ENCODE data around the gene ZNF516.

The ZNF516 gene

DNA sequence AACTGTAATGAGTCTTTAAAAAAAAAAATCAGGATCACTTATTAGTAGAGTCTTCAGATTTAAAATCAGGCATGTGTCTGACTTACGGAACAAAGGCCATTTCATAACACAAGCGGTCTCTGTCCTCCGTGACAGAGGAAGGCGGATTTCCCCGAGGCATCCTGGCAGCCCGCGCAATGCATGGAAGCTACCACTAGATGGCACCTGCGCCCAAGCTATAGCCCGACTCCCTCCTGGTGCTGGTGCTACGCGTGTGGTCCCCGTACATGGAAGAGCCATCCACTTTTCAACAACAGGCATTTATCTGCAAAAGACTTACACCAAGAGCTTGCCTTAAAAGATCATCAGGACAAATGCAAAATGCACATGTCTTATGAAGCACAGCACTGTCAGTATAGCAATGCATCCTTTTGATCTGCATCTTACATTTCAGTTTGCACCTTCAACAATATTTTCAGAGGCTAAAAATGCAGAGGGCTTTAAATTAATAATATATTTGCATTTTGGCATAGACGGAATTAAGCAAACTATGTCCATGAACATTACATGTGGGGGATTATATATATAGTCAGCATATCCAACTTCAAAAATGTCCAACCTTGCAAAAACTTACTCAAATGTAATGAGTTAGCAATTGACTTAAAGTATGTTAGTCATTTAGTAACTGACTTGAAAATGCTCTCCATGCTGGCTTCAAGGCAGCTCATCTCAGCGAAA is 96.0 kb downstream of the ZNF516 start:
- peak; percentile 87 for DNase-seq (ENCODE audit: low spot score)

DNA sequence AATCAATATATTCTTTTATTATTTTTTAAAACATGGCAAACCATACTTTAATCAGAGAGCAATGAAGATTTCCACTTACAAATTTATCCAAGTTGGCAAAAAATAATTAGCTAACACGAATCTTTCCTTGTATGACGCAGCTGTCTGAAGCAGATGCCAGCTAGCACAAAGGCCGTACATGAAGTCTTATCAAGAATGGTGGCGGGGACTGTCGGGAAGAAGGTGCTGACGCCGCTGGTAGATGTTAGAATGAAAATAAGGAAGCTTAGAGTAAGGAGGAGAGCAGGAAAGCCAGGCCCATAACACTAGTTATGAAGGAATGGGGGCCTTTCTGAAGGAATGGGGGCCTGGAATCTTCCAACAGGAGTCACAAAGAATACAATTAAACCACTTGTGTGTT is 96.7 kb downstream of the ZNF516 start:
- no peak for DNase-seq (ENCODE audit: low spot score)

DNA sequence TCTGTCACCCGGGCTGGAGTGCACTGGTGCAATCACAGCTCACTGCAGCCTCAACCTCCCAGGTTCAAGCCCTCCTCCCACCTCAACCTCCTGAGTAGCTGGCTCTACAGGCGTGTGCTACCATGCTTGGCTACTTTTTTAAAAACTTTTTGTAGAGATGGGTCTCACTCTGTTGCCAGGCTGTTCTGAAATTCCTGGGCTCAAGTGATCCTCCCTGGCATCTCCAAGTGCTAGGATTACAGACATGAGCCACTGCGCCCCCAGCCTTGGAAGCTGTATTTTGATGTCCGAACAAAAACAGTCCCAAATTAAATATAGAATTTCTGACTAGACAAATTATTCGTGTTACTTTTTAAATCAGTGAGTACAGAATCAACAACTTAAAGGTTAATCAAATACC is 97.4 kb downstream of the ZNF516 start:
- no peak for DNase-seq (ENCODE audit: low spot score)

DNA sequence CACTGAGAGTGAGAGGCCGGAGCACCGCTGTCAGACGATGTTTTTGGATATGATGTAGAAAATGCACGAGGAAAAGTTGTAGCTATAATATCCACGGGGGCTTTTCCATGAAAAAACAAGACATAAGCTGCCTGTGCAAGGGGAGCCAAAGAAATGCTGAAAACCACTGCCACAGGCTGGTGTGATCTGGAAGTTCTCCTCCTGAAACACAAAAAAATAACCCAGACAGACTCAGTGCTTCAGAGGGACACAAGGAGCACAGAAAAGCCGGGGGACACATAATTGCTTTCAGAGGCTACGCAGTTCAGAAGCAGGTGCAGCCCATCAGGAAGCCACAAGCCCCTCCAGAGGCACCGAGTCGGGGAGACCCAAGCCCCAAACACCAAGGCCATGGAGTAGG is 98.2 kb downstream of the ZNF516 start:
- DNase-seq (ENCODE audit: low spot score): no peak

DNA sequence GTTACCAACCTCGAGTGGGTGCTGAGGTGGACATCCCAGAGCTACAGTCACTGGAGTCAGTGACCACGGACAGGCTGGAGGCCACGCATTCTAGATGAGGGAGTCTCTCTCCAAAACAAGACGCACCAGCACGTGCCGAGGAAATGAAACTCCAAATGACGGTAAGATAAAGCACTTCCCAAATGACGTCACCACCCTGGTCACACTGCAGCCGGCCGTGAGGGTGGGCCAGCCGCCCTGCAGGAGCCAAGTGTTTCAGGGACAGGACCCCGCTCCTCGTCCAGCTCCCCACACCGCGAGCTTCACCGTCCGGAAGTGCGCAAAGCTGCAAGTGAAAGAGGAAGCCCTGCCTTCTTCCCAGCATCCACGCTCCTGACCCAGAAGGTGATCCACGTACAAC is 99.4 kb downstream of the ZNF516 start:
- no peak for DNase-seq (ENCODE audit: low spot score)

DNA sequence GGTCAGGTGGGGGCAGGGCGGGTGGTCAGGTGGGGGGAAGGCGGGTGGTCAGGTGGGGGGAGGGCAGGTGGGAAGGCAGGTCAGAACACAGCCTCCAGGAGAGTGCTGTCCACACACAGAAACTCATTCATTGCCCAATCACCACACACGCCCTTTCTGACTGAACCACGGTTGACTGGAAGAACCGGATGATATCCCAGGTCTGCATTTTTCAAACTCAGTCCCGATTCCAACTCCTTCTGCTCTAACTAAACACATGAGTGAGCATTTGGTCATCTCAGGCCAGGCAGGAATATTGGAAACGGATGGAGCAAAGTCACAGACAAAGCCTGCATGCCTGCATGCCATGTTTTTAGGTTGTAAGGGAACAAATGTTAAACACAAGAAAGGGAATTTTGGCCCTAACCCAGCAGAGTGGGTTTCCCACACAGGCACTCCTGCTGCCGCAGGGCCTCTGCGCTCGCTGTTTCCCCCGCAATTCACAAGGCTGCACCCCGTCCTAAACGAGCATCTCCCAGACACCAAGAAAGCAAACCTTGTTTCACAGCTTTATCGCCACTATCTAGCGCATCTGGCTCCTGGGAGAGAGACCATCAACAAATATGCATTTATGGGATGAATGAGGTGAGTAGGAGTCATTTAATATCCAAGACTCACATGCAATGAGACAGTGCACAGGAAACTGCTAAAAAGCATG is 100.1 kb downstream of the ZNF516 start:
- DNase-seq (ENCODE audit: low spot score): no peak

DNA sequence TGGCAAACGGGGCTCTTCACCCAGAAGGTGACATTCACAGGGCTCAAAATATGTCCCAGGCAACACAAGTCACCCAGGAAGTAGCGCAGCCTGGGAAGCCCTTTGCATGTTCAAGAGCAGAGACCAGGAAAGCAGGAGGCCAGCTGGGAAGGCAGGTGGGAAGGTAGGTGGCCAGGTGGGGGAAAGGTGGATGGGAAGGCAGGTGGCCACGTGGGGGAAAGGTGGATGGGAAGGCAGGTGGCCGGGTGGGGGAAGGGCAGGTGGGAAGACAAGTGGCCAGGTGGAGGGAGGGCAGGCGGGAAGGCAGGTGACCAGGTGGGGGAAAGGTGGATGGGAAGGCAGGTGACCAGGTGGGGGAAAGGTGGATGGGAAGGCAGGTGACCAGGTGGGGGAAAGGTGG is 102.7 kb downstream of the ZNF516 start:
- no peak for DNase-seq (ENCODE audit: low spot score)

DNA sequence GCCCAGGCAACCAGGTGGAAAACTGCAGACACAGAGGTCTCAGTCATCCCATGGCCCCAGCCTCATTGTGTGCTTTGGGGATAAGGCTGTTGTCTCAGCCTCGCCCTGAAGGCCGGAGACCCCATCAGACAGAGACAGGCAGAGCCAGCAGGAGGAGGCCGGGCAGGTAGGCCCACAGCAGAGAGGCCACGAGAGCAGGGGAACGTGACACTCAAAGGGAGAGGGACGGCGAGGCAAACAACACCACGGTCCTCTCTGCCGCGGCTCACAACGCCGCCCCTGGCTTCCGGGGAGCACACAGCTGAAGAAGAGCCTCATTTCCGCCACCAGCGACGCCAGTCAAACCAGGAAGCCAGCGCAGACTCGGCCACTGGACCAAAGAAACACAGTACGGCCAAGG is 103.3 kb downstream of the ZNF516 start:
- no peak for DNase-seq (ENCODE audit: low spot score)

DNA sequence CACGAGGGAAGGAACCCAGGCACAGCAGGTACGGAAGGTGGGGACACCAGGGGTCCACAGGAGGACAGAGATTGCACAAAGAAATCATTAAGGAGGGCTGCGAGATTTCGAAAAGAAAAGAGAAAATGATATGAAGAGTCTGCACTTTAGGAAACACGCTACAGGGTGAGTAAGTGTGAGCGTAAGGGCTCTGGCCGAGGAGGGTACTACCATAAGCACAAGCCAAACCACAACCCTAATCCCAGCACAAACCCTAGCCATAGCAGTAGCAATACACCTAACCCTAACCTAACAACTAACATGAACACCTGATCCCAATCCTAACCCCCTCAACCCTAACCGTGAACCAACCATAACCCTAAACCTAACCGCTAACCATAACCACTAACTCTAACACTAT is 104.0 kb downstream of the ZNF516 start:
- DNase-seq (ENCODE audit: low spot score): no peak

DNA sequence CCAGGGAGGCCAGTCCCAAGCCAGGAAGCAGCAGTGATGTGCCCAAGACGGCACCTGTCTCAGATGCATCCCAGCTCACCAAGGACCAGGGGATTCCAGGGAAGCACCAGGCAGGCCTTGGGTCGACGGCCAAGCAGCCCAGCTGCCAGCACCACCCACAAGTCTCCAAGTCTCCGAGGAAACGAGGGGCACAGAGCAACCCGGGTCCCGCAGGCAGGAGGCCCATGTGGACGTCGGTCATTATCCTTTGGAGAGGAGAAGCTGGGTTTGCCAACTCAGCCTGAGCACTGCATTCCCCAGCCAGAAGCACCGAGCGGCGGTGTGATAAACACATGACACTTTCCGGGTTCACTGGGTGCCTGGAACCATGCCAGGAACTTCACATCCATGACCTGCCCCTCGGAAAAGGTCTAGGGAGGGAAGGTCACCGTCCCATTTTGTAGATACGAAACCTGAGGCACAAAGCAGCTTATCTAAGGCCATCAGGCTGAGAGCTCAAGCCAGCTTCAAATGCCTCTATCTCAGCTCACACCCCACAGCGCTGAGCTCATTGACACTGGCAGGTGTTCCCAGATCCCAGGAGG is 104.5 kb downstream of the ZNF516 start:
- no peak for DNase-seq (ENCODE audit: low spot score)

DNA sequence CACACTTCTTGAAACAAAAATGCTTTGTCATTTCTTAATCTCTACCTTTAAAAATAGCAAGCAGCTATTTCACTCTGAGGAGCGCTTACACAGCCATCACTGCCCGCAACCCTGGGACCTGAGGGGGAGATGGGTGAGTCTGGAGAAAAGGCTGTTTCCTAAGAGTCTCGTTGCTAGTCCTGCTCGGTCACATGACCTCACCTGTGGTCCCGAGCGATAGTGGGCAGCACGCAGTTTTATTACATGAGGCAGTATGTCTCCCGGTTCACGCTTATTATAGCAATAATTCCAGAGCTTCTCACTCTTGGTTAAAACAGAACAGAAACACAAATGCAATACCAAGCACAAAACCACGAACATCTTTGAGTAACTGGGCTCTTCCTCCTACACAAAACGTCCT is 105.3 kb downstream of the ZNF516 start:
- no peak for DNase-seq (ENCODE audit: low spot score)

DNA sequence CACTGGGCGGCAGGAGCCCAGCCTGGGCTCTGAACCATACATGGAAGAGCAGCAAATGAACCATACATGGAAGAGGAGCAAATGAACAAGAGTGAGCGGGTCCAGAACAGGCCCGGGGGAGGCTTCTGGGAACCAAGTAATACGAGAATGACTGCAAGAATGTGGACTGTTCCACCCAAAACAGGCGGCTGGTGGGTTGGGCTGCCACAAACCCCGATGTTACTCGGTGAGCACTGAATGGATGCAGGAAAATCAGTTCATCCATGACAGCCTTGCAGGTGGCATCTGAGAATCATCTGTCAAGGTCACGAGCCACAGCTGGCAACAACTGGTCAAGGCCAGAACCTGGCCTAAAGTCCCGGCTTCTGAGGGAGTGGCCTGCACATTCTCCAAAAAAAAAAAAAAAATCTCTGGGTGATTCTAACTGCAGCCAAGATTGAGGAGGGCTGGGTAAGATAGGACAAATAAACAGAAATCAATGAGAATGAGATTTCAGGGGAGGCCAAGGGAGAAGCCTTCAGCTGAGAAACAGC is 106.1 kb downstream of the ZNF516 start:
- DNase-seq (ENCODE audit: low spot score): no peak

DNA sequence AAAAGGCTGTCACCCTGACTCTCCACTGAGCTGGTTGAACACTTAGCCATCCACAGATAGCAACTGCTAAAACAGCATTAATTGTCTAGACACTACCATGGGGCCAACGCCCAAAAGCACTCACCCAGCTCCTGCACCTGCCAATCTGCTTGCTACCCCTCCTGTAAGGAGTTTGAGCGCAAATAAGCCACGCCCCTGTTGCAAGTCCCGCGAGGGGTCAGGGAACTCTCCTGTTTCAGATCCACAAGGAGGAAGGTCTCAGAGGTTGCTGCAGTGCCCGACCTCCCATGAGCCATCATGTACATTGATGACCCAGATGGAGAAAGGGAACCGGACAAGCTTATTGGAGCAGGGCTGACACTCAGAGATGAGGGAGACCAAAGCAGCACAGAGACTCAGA is 106.8 kb downstream of the ZNF516 start:
- no peak for DNase-seq (ENCODE audit: low spot score)

DNA sequence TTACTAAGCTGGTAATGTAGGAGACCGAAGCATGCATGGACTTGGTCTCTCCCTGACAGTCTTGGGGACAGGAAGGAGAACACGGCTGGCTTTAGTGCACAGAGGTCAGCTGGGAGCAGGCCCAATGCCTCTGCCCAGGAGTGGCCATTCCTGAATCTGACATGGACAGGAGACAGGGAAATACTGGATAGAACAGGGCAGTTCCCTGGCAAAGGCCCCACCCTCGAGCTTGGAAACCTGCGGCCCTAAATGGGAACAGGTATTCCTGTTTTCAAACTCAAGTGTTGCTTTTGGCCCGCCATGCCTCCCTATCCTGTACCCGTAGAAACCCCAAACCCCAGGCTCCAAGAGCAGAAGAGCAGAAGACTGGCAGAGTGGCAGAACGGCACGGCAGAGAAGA is 107.4 kb downstream of the ZNF516 start:
- DNase-seq (ENCODE audit: low spot score): no peak

DNA sequence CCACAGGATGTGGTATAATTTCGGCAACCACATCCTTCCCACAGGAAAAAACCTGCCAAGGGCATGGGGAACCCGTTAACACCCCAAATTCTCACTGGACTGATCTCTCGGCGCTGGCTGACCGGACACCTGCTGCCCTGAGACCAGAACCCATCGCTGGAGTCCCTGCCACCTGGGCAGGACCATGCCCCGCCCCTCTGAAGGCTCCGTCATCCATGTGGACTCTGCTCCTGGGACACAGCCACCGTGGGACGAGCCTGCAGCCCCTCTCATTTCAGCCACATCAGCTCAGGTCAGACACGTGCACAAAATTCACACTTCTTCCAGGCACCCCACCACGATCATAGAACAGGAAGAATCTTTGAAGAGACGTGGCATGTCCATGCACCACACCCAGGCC is 108.2 kb downstream of the ZNF516 start:
- no peak for DNase-seq (ENCODE audit: low spot score)

DNA sequence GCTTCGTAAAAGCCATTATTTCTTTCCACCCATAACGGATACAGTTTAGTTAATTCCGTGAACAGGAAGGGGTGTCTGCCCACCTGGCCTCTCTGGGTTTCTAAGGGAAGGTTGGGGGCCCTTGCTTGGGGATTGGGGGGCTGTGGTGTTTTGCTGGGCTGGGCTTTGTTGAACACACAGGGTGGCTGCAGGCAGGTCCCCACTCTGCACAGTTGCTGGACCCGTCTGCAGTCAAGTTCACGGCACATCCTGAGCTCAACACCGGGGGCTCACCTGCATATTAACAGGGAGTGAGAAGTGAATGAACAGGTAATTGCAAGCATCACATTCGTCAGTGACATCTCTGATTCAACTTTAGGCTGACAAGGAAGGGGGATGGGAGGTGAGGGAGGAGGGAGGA is 109.0 kb downstream of the ZNF516 start:
- no peak for DNase-seq (ENCODE audit: low spot score)

DNA sequence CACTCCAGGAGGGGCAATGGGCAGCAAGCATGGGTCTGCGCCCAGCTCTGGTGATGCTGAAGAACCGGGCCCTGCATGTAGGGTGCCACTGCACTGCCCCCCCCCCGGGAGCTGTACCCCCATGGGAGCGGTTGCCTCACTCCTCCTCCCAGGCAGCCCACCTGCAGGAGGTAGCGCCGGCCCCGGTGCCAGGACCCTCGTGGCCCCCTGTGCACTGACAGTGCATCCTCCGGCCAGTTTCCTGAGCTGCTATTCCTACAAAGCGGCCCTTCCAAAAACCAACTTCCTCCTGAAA is 109.4 kb downstream of the ZNF516 start:
- no peak for DNase-seq (ENCODE audit: low spot score)

DNA sequence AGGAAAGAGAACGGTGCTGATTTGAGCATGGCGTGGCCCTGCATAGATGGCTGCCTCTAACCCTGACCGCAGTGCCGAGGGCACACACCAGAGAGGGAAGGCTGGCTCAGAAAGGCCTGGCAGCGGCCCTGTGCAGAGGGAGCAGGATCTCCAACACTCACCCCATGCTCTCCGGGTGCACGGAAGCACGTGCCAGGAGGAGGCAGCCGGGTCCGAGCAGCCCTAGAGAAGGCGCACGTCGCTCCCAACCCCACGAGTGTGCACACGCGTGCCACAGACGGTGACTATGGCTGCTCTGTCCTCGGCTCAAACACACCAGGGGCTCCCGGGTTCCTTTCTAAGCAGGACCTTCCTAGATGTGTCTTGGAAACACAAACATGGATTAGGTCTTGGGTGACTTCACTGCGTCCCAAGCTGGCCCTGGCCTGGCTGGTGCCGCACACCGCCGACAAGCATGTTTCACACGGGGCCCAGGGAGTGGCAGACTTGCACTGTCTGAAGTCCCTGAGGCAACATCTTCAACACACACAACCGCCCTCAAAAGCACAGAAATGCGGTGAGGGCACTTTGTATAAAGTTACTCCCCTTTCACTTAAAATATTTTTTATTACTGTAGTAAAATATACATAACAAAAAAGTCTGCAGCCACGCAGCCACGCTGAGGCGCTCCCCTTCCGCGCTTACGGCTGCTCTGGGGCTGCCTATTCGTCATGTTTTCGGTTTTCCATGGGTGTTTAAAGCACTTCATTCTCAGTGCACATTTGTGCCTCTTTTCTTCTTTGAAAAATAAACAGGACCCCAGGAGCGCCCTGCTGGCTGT is 110.0 kb downstream of the ZNF516 start:
- DNase-seq (ENCODE audit: low spot score): no peak

DNA sequence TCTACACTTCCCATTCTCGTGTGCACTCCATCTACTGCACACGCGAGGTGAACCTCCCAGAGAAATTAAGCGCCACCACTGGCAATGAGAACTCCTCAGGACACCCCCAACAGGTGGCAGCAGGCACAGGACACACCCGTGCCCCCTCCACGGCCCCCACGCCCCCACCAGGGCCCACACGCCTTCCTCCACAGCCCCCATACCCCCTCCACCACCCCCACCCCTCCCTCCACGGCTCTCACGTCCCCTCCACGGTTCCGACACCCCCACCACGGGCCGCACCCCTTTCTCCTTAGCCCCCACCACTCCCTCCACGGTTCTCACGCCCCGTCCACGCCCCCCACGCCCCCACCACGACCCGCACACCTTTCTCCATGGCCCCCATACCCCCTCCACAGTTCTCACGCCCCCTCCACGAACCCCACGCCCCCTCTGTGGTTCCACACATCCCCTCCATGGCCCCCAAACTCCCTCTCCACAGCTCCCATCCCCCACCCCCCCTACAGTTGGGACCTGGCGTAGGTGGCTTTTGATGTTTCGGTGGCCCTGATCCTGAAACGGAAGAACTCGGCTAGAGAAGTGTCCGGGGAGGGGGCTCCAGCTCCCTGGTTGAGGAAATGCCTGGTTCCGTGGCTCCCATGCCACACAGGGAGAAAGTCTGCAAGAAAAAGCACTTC is 110.8 kb downstream of the ZNF516 start:
- no peak for DNase-seq (ENCODE audit: low spot score)

DNA sequence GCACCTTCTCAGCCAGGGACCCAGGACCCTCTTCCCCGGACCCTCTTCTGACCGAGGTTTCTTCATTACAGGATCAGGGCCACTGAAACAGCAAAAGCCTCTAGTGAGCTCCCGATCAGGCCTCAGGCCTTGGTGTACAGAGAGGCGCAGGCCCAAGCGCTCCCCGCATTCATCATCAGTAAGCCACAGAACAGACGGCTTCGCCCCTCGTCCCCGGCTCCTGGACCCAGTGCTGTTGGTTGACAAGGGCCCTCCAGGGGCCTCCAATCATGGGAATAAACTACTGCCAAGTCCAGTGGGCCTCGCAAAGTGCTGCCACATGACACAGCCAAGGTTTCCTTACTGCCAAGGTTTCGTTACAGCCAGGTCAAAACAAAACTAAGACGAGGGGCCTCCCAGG is 111.4 kb downstream of the ZNF516 start:
- DNase-seq (ENCODE audit: low spot score): no peak

DNA sequence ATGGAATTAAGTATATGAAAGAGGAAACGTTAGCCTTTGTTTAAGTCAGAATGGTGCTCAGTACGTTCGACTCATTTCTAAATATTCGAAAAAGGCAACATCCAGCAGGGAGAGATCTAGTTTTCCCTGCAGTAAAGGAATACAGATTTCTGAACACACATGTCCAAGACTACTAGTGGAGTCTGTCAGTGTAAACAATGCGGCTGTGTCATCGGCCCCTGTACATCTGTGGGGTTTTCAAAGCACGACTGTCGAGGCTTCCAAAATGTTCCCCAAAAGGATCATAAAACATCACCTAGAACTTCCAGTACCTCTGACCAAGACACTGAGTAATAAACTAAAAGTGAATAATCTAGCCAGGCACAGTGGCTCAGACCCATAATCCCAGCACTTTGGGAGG is 112.8 kb downstream of the ZNF516 start:
- DNase-seq (ENCODE audit: low spot score): no peak

DNA sequence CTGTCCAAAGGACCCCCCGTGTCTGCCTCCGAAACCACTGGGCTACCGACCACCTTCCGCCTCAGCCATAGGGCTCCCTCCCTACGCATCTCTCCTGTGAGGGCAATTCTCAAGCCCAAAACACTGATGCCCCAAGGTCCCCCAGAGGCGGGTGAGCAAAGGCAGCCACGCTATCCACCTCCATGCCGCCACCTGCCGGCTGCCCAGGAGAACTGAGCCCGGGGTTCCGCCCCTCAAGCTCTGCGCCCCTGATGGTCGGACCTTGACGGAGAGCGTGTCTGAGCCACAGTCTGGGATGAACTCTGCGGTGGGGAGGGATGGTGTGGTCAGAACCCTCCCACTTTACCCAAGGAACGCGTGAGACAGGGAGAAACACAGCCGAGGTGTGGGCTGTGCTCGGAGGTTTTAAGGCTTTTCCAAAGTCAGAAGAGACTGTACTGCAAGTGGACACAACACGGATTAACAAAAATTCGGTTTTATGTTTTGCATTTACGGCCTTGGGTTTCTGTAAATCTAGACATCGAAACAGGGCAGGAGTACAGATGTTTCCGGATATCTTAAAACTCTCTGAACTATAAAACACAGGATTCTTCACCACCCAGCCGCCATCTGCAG is 114.1 kb downstream of the ZNF516 start:
- DNase-seq (ENCODE audit: low spot score): peak; percentile 81
